GM10248 (cell line): ENCODE data around the gene KCNJ5.

Experiments
- CTCF ChIA-PET: fragments of 300-600 bp; sonication (Branson Sonifier 250); formaldehyde crosslinking; extraction: SDS; loops from one replicate; lab custom pipeline; 2021; ENCODE audit warnings: antibody characterized with exemption; lab: Yijun Ruan, JAX
- POLR2A ChIA-PET: fragments of 350-650 bp; sonication (Branson Sonifier 250); formaldehyde crosslinking; extraction: SDS; loops from one replicate; lab custom pipeline; 2020; ENCODE audit warnings: antibody characterized with exemption; lab: Yijun Ruan, JAX
- DNase-seq: peaks from one replicate; pipeline ENCODE4 v3.0.0; 2012; ENCODE audit errors: extremely low spot score
- CTCF ChIP-seq: IDR thresholded peaks from 2 replicates; pipeline ENCODE4 v1.5.1; 2012; ENCODE audit warnings: mild to moderate bottlenecking, low read depth; ENCODE audit errors: extremely low read depth, missing control alignments, control extremely low read depth

KCNJ5 gene

GRCh38 chr11:128882451-128882850, 8.7 kb upstream of the KCNJ5 start:
- POLR2A ChIA-PET = no interaction called here
- DNase-seq = no peak
- CTCF ChIA-PET = interaction anchor here (0.7 to 5.0 kb wide), 6 partner anchors 10 to 77 kb away, joined by 3 to 30 read pairs (median 4); no protein-coding TSS in a partner anchor
- TF ChIP-seq CTCF = no peak

- no peak for DNase-seq
- TF ChIP-seq CTCF = no peak
- POLR2A ChIA-PET = no interaction called here
- CTCF ChIA-PET = interaction anchor here (0.7 to 7.8 kb wide), 18 partner anchors 9 to 447 kb away, joined by 3 to 198 read pairs (median 6); no protein-coding TSS in a partner anchor
Observed at GRCh38 chr11:128884054-128884453, 7.1 kb upstream of the KCNJ5 start.

GRCh38 chr11:128884703-128885338, 6.3 kb upstream of the KCNJ5 start:
- CTCF ChIA-PET = interaction anchor here (0.6 to 7.8 kb wide), 37 partner anchors 8 to 727 kb away, joined by 3 to 198 read pairs (median 4); no protein-coding TSS in a partner anchor
- peak; percentile 73 for DNase-seq
- POLR2A ChIA-PET = interaction anchor here (0.5 kb wide), 1 partner anchor 21 kb away, joined by 5 read pairs; no protein-coding TSS in a partner anchor
- TF ChIP-seq CTCF = peak; percentile 74

GRCh38 chr11:128886406-128887124, 4.6 kb upstream of the KCNJ5 start:
- peak; percentile 6 for TF ChIP-seq CTCF
- DNase-seq = no peak
- POLR2A ChIA-PET = no interaction called here
- CTCF ChIA-PET = interaction anchor here (1.7 to 7.8 kb wide), 4 partner anchors 19 to 729 kb away, joined by 8 to 198 read pairs (median 67); no protein-coding TSS in a partner anchor

GRCh38 chr11:128888034-128888985, 2.8 kb upstream of the KCNJ5 start:
- no peak for DNase-seq
- ChIA-PET POLR2A (no interaction called here), CTCF (interaction anchor here (0.7 to 7.8 kb wide), 5 partner anchors 15 to 69 kb away, joined by 3 to 89 read pairs (median 5); no protein-coding TSS in a partner anchor)
- no peak for TF ChIP-seq CTCF
